WTC11 (cell line): ENCODE data around the gene CCS. TPM values are rescaled to one million over a fixed set of nuclear protein-coding genes. Genes with fewer than 3 reads are reported as not detected.

Source experiments
- CREM ChIP-seq: sonication (generic); formaldehyde crosslinking; IDR thresholded peaks from 2 replicates; pipeline ENCODE4 v1.8.1; 2022; ENCODE audit warnings: mild to moderate bottlenecking, missing genetic modification reagents, moderate library complexity
- ELF4 ChIP-seq: sonication (generic); formaldehyde crosslinking; IDR thresholded peaks from 2 replicates; pipeline ENCODE4 v1.8.1; 2022; ENCODE audit warnings: low read depth, mild to moderate bottlenecking, moderate library complexity, missing genetic modification reagents
- ETV6 ChIP-seq: sonication (generic); formaldehyde crosslinking; IDR thresholded peaks from 2 replicates; pipeline ENCODE4 v1.8.1; 2022; ENCODE audit warnings: mild to moderate bottlenecking, missing genetic modification reagents
- FOXJ3 ChIP-seq: sonication (generic); formaldehyde crosslinking; IDR thresholded peaks from 2 replicates; pipeline ENCODE4 v1.9.0; 2021; ENCODE audit warnings: missing genetic modification reagents, mild to moderate bottlenecking, borderline replicate concordance
- GABPB1 ChIP-seq: sonication (generic); formaldehyde crosslinking; IDR thresholded peaks from 2 replicates; pipeline ENCODE4 v1.8.1; 2023; ENCODE audit warnings: mild to moderate bottlenecking, missing genetic modification reagents
- JAZF1 ChIP-seq: fragments of 250-450 bp; sonication (Bioruptor Pico); IDR thresholded peaks from 2 replicates; pipeline ENCODE4 v1.9.0; 2021; ENCODE audit warnings: moderate library complexity, mild to moderate bottlenecking, inconsistent platforms
- MXD4 ChIP-seq: fragments of 250-450 bp; sonication (Bioruptor Pico); IDR thresholded peaks from 2 replicates; pipeline ENCODE4 v1.8.0; 2021; ENCODE audit warnings: mild to moderate bottlenecking, moderate library complexity, borderline replicate concordance
- NFATC4 ChIP-seq: fragments of 250-450 bp; sonication (Bioruptor Pico); IDR thresholded peaks from 2 replicates; pipeline ENCODE4 v1.9.0; 2021; ENCODE audit warnings: mild to moderate bottlenecking
- NFYB ChIP-seq: sonication (generic); formaldehyde crosslinking; conservative IDR thresholded peaks from 2 replicates; pipeline ENCODE4 v1.8.0; 2022; ENCODE audit warnings: low read depth, missing genetic modification reagents
- OVOL2 ChIP-seq: fragments of 250-450 bp; sonication (Bioruptor Pico); IDR thresholded peaks from 2 replicates; pipeline ENCODE4 v1.9.0; 2021; ENCODE audit warnings: mild to moderate bottlenecking, borderline replicate concordance
- PRRX2 ChIP-seq: fragments of 250-450 bp; sonication (Bioruptor Pico); IDR thresholded peaks from 2 replicates; pipeline ENCODE4 v1.8.0; 2021; ENCODE audit warnings: mild to moderate bottlenecking
- SOX15 ChIP-seq: fragments of 250-450 bp; sonication (Bioruptor Pico); IDR thresholded peaks from 2 replicates; pipeline ENCODE4 v1.9.0; 2021; ENCODE audit warnings: mild to moderate bottlenecking
- SP1 ChIP-seq: sonication (generic); formaldehyde crosslinking; conservative IDR thresholded peaks from 2 replicates; pipeline ENCODE4 v1.8.1; 2022; ENCODE audit warnings: missing genetic modification reagents
- TCF7 ChIP-seq: sonication (generic); formaldehyde crosslinking; IDR thresholded peaks from 2 replicates; pipeline ENCODE4 v1.8.0; 2022; ENCODE audit warnings: mild to moderate bottlenecking, low read depth, missing genetic modification reagents, moderate library complexity
- ZNF219 ChIP-seq: sonication (generic); formaldehyde crosslinking; IDR thresholded peaks from 2 replicates; pipeline ENCODE4 v1.8.0; 2023; ENCODE audit warnings: missing genetic modification reagents, mild to moderate bottlenecking, borderline replicate concordance
- ZNF416 ChIP-seq: fragments of 250-450 bp; sonication (Bioruptor Pico); IDR thresholded peaks from 2 replicates; pipeline ENCODE4 v1.9.0; 2021; ENCODE audit warnings: mild to moderate bottlenecking, inconsistent platforms
- total RNA-seq: library from RNA; stranded (reverse); gene quantifications from 3 replicates; pipeline ENCODE4 v1.2.3, GENCODE V29; 2021
- TF ChIP-seq, protein P1 (sequence below): fragments of 250-450 bp; sonication (Bioruptor Pico); IDR thresholded peaks from 2 replicates; pipeline ENCODE4 v1.9.0; 2021; ENCODE audit warnings: moderate library complexity, mild to moderate bottlenecking, inconsistent platforms, borderline replicate concordance
- TF ChIP-seq, protein P2 (sequence below): fragments of 250-450 bp; sonication (Bioruptor Pico); conservative IDR thresholded peaks from 2 replicates; pipeline ENCODE4 v1.9.0; 2021; ENCODE audit warnings: mild to moderate bottlenecking
- TF ChIP-seq, protein P3 (sequence below): sonication (generic); formaldehyde crosslinking; IDR thresholded peaks from 2 replicates; pipeline ENCODE4 v1.8.1; 2022; ENCODE audit warnings: missing genetic modification reagents, borderline replicate concordance
- TF ChIP-seq, protein P4 (sequence below): sonication (generic); formaldehyde crosslinking; conservative IDR thresholded peaks from 2 replicates; pipeline ENCODE4 v1.8.1; 2023; ENCODE audit warnings: mild to moderate bottlenecking, low read depth, missing genetic modification reagents, moderate library complexity
- TF ChIP-seq, protein P5 (sequence below): sonication (generic); formaldehyde crosslinking; IDR thresholded peaks from 2 replicates; pipeline ENCODE4 v1.8.1; 2023; ENCODE audit warnings: mild to moderate bottlenecking, missing genetic modification reagents
- TF ChIP-seq, protein P6 (sequence below): fragments of 200-600 bp; IDR thresholded peaks from 2 replicates; pipeline ENCODE4 v1.8.0; 2022; ENCODE audit warnings: antibody characterized with exemption
- TF ChIP-seq, protein P7 (sequence below): sonication (generic); formaldehyde crosslinking; IDR thresholded peaks from 2 replicates; pipeline ENCODE4 v1.8.1; 2023; ENCODE audit warnings: mild to moderate bottlenecking, missing genetic modification reagents, moderate library complexity
- TF ChIP-seq, protein P8 (sequence below): sonication (generic); formaldehyde crosslinking; IDR thresholded peaks from 2 replicates; pipeline ENCODE4 v1.8.0; 2023; ENCODE audit warnings: missing genetic modification reagents, mild to moderate bottlenecking, borderline replicate concordance

Gene CCS
- total RNA-seq, 1 experiment from 2014 or later: 35.9 TPM

DNA sequence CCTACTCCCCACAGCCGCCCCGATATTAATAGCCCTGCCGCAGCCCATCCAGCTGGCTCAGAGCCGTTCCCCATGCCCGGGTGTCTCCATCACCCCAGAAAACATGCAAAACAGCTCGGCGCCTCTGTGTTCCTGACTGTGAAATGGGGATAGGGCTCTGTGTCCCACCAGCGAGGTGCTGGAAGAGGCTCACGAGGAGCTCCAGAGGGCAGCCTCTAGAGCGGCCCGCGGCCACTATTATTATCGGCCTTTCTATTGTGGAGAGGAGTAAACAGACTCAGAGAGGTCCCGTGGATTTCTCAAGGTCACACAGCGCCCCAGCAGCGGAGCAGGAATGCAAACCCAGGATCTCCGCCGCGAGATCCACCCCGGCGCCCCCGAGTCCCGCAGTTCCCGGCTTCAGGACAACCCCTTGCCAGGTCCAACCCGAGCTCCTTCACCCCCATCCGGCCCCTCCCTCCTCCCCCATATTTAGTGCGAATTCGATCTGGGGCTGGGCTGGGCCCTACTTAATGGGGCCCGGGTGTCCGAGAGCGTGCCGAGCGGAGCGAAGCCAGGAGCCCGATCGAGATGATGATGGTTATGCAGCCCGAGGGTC is 46.5 kb upstream of the CCS start, which contains the start of gene ACTN3 (continued):
- TF ChIP-seq ZNF219 (CRISPR knock-in tag) (no peak), SOX15 (CRISPR knock-in tag) (no peak), TCF7 (no peak), MXD4 (peak; percentile 61; the same call in 1 of the 2 replicates), CREM (CRISPR knock-in tag) (no peak), SP1 (peak; percentile 45; the same call in 1 of the 2 replicates), NFATC4 (CRISPR knock-in tag) (no peak), OVOL2 (CRISPR knock-in tag) (no peak), PRRX2 (0 out of 2 replicates have a peak, but pooled peaks have one; percentile 46), FOXJ3 (CRISPR knock-in tag) (no peak), ZNF416 (no peak), GABPB1 (no peak), ETV6 (CRISPR knock-in tag) (no peak), ELF4 (CRISPR knock-in tag) (no peak), NFYB (CRISPR knock-in tag) (no peak), JAZF1 (CRISPR knock-in tag) (no peak)
- TF ChIP-seq, protein P1, sequence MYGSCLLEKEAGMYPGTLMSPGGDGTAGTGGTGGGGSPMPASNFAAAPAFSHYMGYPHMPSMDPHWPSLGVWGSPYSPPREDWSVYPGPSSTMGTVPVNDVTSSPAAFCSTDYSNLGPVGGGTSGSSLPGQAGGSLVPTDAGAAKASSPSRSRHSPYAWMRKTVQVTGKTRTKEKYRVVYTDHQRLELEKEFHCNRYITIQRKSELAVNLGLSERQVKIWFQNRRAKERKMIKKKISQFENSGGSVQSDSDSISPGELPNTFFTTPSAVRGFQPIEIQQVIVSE (CRISPR knock-in tag): no peak
- TF ChIP-seq, protein P2, sequence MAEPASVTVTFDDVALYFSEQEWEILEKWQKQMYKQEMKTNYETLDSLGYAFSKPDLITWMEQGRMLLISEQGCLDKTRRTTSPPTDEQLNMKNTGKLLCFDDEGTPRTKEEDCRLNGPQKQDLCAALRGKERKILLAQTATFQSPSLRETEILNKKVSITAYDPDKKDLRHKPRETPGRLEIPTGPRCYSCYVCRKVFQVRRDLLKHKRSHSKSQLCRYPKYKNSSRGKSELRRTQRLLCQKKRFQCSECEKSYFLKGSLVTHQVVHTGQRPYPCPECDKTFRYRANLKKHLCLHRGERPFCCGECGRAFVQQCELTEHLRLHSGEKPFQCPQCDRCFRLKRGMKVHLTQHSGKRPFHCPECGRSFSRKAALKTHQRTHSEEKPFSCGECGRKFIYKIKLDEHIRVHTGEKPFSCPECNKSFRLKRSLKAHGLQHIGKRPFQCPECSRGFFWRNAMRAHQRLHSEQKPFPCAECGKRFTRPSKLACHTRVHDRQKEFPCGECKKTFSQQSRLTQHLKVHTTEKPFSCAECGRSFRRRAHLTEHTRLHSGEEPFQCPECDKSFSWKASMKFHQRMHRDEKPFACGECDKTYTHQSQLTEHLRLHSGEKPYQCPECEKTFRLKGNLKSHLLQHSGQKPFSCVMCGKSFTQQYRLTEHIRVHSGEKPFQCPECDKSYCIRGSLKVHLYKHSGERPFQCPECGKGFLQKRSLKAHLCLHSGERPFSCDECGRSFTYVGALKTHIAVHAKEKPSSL (CRISPR knock-in tag): no peak
- TF ChIP-seq, protein P3, sequence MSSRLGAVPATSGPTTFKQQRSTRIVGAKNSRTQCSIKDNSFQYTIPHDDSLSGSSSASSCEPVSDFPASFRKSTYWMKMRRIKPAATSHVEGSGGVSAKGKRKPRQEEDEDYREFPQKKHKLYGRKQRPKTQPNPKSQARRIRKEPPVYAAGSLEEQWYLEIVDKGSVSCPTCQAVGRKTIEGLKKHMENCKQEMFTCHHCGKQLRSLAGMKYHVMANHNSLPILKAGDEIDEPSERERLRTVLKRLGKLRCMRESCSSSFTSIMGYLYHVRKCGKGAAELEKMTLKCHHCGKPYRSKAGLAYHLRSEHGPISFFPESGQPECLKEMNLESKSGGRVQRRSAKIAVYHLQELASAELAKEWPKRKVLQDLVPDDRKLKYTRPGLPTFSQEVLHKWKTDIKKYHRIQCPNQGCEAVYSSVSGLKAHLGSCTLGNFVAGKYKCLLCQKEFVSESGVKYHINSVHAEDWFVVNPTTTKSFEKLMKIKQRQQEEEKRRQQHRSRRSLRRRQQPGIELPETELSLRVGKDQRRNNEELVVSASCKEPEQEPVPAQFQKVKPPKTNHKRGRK (CRISPR knock-in tag): no peak
- TF ChIP-seq, protein P4, sequence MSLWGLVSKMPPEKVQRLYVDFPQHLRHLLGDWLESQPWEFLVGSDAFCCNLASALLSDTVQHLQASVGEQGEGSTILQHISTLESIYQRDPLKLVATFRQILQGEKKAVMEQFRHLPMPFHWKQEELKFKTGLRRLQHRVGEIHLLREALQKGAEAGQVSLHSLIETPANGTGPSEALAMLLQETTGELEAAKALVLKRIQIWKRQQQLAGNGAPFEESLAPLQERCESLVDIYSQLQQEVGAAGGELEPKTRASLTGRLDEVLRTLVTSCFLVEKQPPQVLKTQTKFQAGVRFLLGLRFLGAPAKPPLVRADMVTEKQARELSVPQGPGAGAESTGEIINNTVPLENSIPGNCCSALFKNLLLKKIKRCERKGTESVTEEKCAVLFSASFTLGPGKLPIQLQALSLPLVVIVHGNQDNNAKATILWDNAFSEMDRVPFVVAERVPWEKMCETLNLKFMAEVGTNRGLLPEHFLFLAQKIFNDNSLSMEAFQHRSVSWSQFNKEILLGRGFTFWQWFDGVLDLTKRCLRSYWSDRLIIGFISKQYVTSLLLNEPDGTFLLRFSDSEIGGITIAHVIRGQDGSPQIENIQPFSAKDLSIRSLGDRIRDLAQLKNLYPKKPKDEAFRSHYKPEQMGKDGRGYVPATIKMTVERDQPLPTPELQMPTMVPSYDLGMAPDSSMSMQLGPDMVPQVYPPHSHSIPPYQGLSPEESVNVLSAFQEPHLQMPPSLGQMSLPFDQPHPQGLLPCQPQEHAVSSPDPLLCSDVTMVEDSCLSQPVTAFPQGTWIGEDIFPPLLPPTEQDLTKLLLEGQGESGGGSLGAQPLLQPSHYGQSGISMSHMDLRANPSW: no peak
- TF ChIP-seq, protein P5, sequence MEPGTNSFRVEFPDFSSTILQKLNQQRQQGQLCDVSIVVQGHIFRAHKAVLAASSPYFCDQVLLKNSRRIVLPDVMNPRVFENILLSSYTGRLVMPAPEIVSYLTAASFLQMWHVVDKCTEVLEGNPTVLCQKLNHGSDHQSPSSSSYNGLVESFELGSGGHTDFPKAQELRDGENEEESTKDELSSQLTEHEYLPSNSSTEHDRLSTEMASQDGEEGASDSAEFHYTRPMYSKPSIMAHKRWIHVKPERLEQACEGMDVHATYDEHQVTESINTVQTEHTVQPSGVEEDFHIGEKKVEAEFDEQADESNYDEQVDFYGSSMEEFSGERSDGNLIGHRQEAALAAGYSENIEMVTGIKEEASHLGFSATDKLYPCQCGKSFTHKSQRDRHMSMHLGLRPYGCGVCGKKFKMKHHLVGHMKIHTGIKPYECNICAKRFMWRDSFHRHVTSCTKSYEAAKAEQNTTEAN (CRISPR knock-in tag): no peak
- TF ChIP-seq, protein P6, sequence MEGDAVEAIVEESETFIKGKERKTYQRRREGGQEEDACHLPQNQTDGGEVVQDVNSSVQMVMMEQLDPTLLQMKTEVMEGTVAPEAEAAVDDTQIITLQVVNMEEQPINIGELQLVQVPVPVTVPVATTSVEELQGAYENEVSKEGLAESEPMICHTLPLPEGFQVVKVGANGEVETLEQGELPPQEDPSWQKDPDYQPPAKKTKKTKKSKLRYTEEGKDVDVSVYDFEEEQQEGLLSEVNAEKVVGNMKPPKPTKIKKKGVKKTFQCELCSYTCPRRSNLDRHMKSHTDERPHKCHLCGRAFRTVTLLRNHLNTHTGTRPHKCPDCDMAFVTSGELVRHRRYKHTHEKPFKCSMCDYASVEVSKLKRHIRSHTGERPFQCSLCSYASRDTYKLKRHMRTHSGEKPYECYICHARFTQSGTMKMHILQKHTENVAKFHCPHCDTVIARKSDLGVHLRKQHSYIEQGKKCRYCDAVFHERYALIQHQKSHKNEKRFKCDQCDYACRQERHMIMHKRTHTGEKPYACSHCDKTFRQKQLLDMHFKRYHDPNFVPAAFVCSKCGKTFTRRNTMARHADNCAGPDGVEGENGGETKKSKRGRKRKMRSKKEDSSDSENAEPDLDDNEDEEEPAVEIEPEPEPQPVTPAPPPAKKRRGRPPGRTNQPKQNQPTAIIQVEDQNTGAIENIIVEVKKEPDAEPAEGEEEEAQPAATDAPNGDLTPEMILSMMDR: no peak
- TF ChIP-seq, protein P7, sequence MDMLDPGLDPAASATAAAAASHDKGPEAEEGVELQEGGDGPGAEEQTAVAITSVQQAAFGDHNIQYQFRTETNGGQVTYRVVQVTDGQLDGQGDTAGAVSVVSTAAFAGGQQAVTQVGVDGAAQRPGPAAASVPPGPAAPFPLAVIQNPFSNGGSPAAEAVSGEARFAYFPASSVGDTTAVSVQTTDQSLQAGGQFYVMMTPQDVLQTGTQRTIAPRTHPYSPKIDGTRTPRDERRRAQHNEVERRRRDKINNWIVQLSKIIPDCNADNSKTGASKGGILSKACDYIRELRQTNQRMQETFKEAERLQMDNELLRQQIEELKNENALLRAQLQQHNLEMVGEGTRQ (CRISPR knock-in tag): no peak; the same call in 1 of the 2 replicates
- TF ChIP-seq, protein P8, sequence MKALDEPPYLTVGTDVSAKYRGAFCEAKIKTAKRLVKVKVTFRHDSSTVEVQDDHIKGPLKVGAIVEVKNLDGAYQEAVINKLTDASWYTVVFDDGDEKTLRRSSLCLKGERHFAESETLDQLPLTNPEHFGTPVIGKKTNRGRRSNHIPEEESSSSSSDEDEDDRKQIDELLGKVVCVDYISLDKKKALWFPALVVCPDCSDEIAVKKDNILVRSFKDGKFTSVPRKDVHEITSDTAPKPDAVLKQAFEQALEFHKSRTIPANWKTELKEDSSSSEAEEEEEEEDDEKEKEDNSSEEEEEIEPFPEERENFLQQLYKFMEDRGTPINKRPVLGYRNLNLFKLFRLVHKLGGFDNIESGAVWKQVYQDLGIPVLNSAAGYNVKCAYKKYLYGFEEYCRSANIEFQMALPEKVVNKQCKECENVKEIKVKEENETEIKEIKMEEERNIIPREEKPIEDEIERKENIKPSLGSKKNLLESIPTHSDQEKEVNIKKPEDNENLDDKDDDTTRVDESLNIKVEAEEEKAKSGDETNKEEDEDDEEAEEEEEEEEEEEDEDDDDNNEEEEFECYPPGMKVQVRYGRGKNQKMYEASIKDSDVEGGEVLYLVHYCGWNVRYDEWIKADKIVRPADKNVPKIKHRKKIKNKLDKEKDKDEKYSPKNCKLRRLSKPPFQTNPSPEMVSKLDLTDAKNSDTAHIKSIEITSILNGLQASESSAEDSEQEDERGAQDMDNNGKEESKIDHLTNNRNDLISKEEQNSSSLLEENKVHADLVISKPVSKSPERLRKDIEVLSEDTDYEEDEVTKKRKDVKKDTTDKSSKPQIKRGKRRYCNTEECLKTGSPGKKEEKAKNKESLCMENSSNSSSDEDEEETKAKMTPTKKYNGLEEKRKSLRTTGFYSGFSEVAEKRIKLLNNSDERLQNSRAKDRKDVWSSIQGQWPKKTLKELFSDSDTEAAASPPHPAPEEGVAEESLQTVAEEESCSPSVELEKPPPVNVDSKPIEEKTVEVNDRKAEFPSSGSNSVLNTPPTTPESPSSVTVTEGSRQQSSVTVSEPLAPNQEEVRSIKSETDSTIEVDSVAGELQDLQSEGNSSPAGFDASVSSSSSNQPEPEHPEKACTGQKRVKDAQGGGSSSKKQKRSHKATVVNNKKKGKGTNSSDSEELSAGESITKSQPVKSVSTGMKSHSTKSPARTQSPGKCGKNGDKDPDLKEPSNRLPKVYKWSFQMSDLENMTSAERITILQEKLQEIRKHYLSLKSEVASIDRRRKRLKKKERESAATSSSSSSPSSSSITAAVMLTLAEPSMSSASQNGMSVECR (CRISPR knock-in tag): no peak
